GM19328 (cell line): ENCODE measurements around the gene RCAN2.
A peak's percentile ranks its signal among the peaks of the same experiment; 100 is the strongest.

ENCODE experiments used
- ATAC-seq: cut with Tn5 transposase; IDR thresholded peaks from one replicate; pipeline ENCODE4 v1.9.1; 2021; ENCODE audit warnings: mild to moderate bottlenecking, moderate library complexity; ENCODE audit not compliant: unreplicated experiment

The RCAN2 gene

GRCh38 chr6:46263707-46264086 lies 227.6 kb downstream of the RCAN2 start:
- ATAC-seq: no peak

GRCh38 chr6:46262928-46263706 lies 228.1 kb downstream of the RCAN2 start:
- no peak for ATAC-seq

GRCh38 chr6:46258249-46258648 lies 233.0 kb downstream of the RCAN2 start:
- ATAC-seq: no peak

- ATAC-seq: no peak
These were observed 235.7 kb downstream of the RCAN2 start for GRCh38 chr6:46255528-46255927.

GRCh38 chr6:46254946-46255345 lies 236.3 kb downstream of the RCAN2 start:
- no peak for ATAC-seq

- ATAC-seq: no peak
These were observed 236.9 kb downstream of the RCAN2 start for GRCh38 chr6:46254331-46254730.

GRCh38 chr6:46251583-46252339 lies 239.5 kb downstream of the RCAN2 start:
- no peak for ATAC-seq

GRCh38 chr6:46248143-46248542 lies 243.1 kb downstream of the RCAN2 start:
- no peak for ATAC-seq

- ATAC-seq: no peak
These were observed 244.5 kb downstream of the RCAN2 start for GRCh38 chr6:46246727-46247126.

GRCh38 chr6:46246081-46246480 lies 245.2 kb downstream of the RCAN2 start:
- no peak for ATAC-seq

- ATAC-seq: no peak
These were observed 246.6 kb downstream of the RCAN2 start for GRCh38 chr6:46244670-46245069.

- ATAC-seq: no peak
These were observed 247.5 kb downstream of the RCAN2 start for GRCh38 chr6:46243754-46244153.

GRCh38 chr6:46242921-46243320 lies 248.3 kb downstream of the RCAN2 start:
- no peak for ATAC-seq

GRCh38 chr6:46240866-46241565 lies 250.2 kb downstream of the RCAN2 start:
- ATAC-seq: no peak

GRCh38 chr6:46236752-46237151 lies 254.5 kb downstream of the RCAN2 start:
- ATAC-seq: no peak

GRCh38 chr6:46235242-46235641 lies 256.0 kb downstream of the RCAN2 start:
- ATAC-seq: no peak

- no peak for ATAC-seq
These were observed 256.5 kb downstream of the RCAN2 start for GRCh38 chr6:46234700-46235099.

- ATAC-seq: no peak
These were observed 257.1 kb downstream of the RCAN2 start for GRCh38 chr6:46234156-46234556.

GRCh38 chr6:46233129-46233528 lies 258.1 kb downstream of the RCAN2 start:
- ATAC-seq: no peak

GRCh38 chr6:46222286-46222685 lies 269.0 kb downstream of the RCAN2 start:
- ATAC-seq: no peak

GRCh38 chr6:46221222-46221793 lies 269.9 kb downstream of the RCAN2 start:
- peak; percentile 56 for ATAC-seq
